Neuronal stem cell (in vitro differentiated cells): ENCODE results near the gene AMOTL1.

Source experiments
- DNase-seq: peaks from one replicate; pipeline ENCODE4 v3.0.0-alpha.2; 2013; ENCODE audit warnings: low spot score
- H2AFZ ChIP-seq: one replicate; pipeline ENCODE4 v1.6.1; 2013; ENCODE audit warnings: mild to moderate bottlenecking, low read length, inconsistent platforms
- H2AK5ac ChIP-seq: 2 replicates; pipeline ENCODE4 v1.6.1; 2013; ENCODE audit warnings: low read depth, mild to moderate bottlenecking, inconsistent platforms, low read length, moderate library complexity, mixed read lengths
- H2BK120ac ChIP-seq: 2 replicates; pipeline ENCODE4 v1.6.1; 2013; ENCODE audit warnings: low read depth, mild to moderate bottlenecking, inconsistent platforms, low read length, moderate library complexity, mixed read lengths
- H2BK12ac ChIP-seq: one replicate; pipeline ENCODE4 v1.6.1; 2013; ENCODE audit warnings: low read length, inconsistent platforms
- H2BK15ac ChIP-seq: 2 replicates; pipeline ENCODE4 v1.6.1; 2013; ENCODE audit warnings: mild to moderate bottlenecking, low read length, inconsistent platforms, mixed read lengths
- H2BK5ac ChIP-seq: one replicate; pipeline ENCODE4 v1.6.1; 2013; ENCODE audit warnings: inconsistent platforms, mild to moderate bottlenecking, low read length, moderate library complexity
- H3K14ac ChIP-seq: one replicate; pipeline ENCODE4 v1.6.1; 2013; ENCODE audit warnings: low read length, inconsistent platforms
- H3K18ac ChIP-seq: 2 replicates; pipeline ENCODE4 v1.6.1; 2013; ENCODE audit warnings: low read length, inconsistent platforms
- H3K23ac ChIP-seq: 2 replicates; pipeline ENCODE4 v1.6.1; 2013; ENCODE audit warnings: low read depth, mild to moderate bottlenecking, mixed read lengths, low read length, inconsistent platforms; ENCODE audit not compliant: poor library complexity
- H3K27ac ChIP-seq: replicated peaks from 3 replicates; pipeline ENCODE4 v1.5.1; 2013; ENCODE audit warnings: low read length, inconsistent platforms
- H3K27me3 ChIP-seq, 3 experiments: 2 replicates each; pipeline ENCODE4 v1.6.1; 2013; ENCODE audit warnings: low read length in 3 of 3, mild to moderate bottlenecking in 2 of 3, inconsistent platforms in 1 of 3, low read depth in 1 of 3, mixed read lengths in 1 of 3, moderate library complexity in 1 of 3; ENCODE audit not compliant: control insufficient read depth in 3 of 3, insufficient read depth in 3 of 3
- H3K36me3 ChIP-seq, 2 donors: replicated peaks in 1 of 2; 2 replicates each; pipeline ENCODE4 v1.6.1; 2013; ENCODE audit warnings: low read length in 2 of 2; ENCODE audit not compliant: control insufficient read depth in 2 of 2, insufficient read depth in 2 of 2
- H3K4ac ChIP-seq: 2 replicates; pipeline ENCODE4 v1.6.1; 2013; ENCODE audit warnings: inconsistent platforms, mild to moderate bottlenecking, low read length, moderate library complexity
- H3K4me1 ChIP-seq, 2 donors: 1 replicate in 1 of 2; 2 replicates in 1 of 2; pipeline ENCODE4 v1.6.1; 2013; ENCODE audit warnings: low read length in 2 of 2, low read depth in 1 of 2; ENCODE audit not compliant: control insufficient read depth in 2 of 2, insufficient read depth in 1 of 2
- H3K4me2 ChIP-seq: one replicate; pipeline ENCODE4 v1.6.1; 2013; ENCODE audit warnings: mild to moderate bottlenecking, low read length, inconsistent platforms; ENCODE audit not compliant: insufficient read depth, poor library complexity, severe bottlenecking
- H3K4me3 ChIP-seq, 2 donors: 2 replicates each; pipeline ENCODE4 v1.5.1; 2013; ENCODE audit warnings: low read length in 2 of 2, mild to moderate bottlenecking in 2 of 2, inconsistent platforms in 1 of 2, moderate library complexity in 1 of 2
- H3K79me1 ChIP-seq: one replicate; pipeline ENCODE4 v1.6.1; 2013; ENCODE audit warnings: low read depth, mild to moderate bottlenecking, inconsistent platforms, low read length, moderate library complexity
- H3K9ac ChIP-seq: one replicate; pipeline ENCODE4 v1.6.1; 2013; ENCODE audit warnings: mild to moderate bottlenecking, low read depth, low read length, inconsistent platforms; ENCODE audit not compliant: poor library complexity
- H3K9me3 ChIP-seq, 2 donors: replicated peaks in 1 of 2; 2 replicates each; pipeline versions ENCODE3 to v1.6.1; 2013; ENCODE audit warnings: low read length in 2 of 2, mild to moderate bottlenecking in 2 of 2, inconsistent platforms in 1 of 2, low read depth in 1 of 2, mixed read lengths in 1 of 2, moderate library complexity in 1 of 2; ENCODE audit not compliant: control insufficient read depth in 2 of 2, insufficient read depth in 1 of 2
- H4K8ac ChIP-seq: one replicate; pipeline ENCODE4 v1.6.1; 2013; ENCODE audit warnings: low read depth, mild to moderate bottlenecking, inconsistent platforms, low read length, moderate library complexity
- H4K91ac ChIP-seq: one replicate; pipeline ENCODE4 v1.6.1; 2013; ENCODE audit warnings: low read length, low read depth, mild to moderate bottlenecking, inconsistent platforms; ENCODE audit not compliant: poor library complexity
- WGBS, 2 donors: extraction: QIAGEN DNeasy Blood & Tissue Kit; methylation state at CpG; one replicate each; pipeline ENCODE4 v1.1.7; 2013; ENCODE audit warnings: missing lambda C conversion rate in 2 of 2, mixed read lengths in 1 of 2; ENCODE audit not compliant: insufficient read length in 2 of 2, insufficient replicate concordance in 1 of 2; ENCODE audit errors: extremely low coverage in 2 of 2; 5-methylcytosine and 5-hydroxymethylcytosine counted together

Gene AMOTL1

GRCh38 chr11:94785509-94785908, 17.4 kb downstream of the AMOTL1 start:
- Histone ChIP-seq H3K14ac (no peak overlapping the region), H2AK5ac (no peak overlapping the region), H2BK120ac (no peak overlapping the region), H3K4me2 (no peak overlapping the region), H3K27me3 (no peaks in the 10 kb centered on the region), H3K9me3 (no peaks in the 10 kb centered on the region), H3K79me1 (no peaks in the 10 kb centered on the region), H3K23ac (no peak overlapping the region), H2BK12ac (no peak overlapping the region), H3K36me3 (peaks cover 0 to 10% of the 10 kb centered on the region in 2 donors), H3K18ac (no peak overlapping the region), H3K4me1 (peaks cover 0 to 12% of the 10 kb centered on the region in 2 donors), H4K8ac (no peak overlapping the region), H3K9ac (no peak overlapping the region), H2BK15ac (no peak overlapping the region), H3K27ac (no peak overlapping the region), H3K4ac (no peak overlapping the region), H2AFZ (no peak overlapping the region), H3K4me3 (no peak overlapping the region), H4K91ac (no peak overlapping the region), H2BK5ac (no peak overlapping the region)
- WGBS, 2 donors: no CpG with 5 or more reads among the region's 4 CpGs
- no peak for DNase-seq

DNA sequence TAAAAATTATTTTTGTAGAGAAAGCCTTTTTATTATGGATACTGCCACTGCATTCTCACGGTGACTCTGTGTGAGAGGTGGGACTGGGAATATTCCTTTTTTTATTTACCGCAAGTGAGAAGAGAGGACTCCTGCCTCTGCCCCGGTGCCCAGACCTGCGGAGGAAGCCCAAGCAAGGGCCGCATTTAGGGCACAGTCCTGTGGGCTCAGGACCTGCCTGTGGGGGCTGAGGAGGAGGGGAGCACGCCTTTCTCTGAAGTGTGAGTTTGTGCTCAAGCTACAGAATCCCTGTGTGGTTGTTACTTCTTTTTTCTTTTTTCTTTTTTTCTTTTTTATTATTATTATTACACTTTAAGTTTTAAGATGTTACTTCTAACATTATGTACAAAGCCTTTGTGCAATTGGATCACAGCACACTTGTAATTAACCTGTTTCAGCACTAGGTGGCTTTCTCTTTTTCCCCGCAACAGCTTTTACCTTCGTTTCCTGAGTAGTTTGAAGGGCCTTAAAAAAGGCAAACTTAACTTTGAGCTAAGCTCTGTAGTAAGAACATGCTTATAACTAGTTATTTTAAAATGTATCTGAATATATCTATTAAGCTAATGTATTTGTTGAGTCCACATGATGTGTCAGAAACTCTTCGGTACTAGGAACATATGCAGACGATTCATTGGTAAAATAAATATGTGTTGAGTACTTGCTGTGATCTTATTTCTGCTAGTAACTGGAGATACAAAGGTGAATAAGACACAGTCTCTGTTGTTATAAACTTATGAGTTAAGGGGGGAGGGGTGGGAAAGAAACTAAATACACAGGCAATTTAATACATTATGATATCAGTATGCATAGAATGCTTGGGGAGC, 18.3 kb downstream of the AMOTL1 start:
- Histone ChIP-seq H3K4me1 (peaks cover 0 to 12% of the 10 kb centered on the region in 2 donors), H2BK5ac (no peak overlapping the region), H3K27ac (no peak overlapping the region), H2BK120ac (no peak overlapping the region), H3K23ac (no peak overlapping the region), H3K4ac (no peak overlapping the region), H3K36me3 (peaks cover 0 to 10% of the 10 kb centered on the region in 2 donors), H3K14ac (no peak overlapping the region), H3K18ac (no peak overlapping the region), H2AK5ac (no peak overlapping the region), H3K9me3 (no peaks in the 10 kb centered on the region), H3K27me3 (no peaks in the 10 kb centered on the region), H3K4me2 (no peak overlapping the region), H2AFZ (no peak overlapping the region), H4K91ac (no peak overlapping the region), H2BK12ac (no peak overlapping the region), H4K8ac (no peak overlapping the region), H3K4me3 (no peak overlapping the region), H3K79me1 (no peaks in the 10 kb centered on the region), H2BK15ac (no peak overlapping the region), H3K9ac (no peak overlapping the region)
- DNase-seq: no peak
- WGBS, 2 donors: no CpG with 5 or more reads among the region's 10 CpGs

DNA sequence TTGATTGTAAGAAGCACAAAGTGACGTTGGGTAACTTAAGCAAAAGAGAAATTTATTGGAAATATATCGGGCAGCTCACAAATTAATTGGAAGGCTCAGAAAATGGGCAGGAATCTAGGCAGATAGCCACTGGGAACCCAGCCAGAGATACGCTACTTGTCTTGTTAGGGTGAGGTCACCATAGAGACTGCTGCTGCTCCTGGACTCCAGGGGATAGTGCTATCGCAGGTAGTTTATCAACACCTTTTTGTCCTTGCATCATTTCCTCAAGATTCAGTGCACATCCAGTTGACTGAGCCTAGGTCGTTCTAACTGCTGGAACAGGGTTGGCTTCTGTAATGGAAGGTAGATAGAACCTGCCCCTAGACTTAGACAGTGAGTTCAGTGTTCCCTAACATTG, 19.6 kb downstream of the AMOTL1 start:
- Histone ChIP-seq H3K9ac (no peak overlapping the region), H3K4me3 (no peak overlapping the region), H3K4me1 (peaks cover 0 to 12% of the 10 kb centered on the region in 2 donors), H2AFZ (no peak overlapping the region), H3K27ac (no peak overlapping the region), H3K4me2 (no peak overlapping the region), H3K9me3 (no peaks in the 10 kb centered on the region), H3K27me3 (no peaks in the 10 kb centered on the region), H3K23ac (no peak overlapping the region), H2BK15ac (no peak overlapping the region), H3K14ac (no peak overlapping the region), H2BK5ac (no peak overlapping the region), H4K8ac (no peak overlapping the region), H2BK120ac (no peak overlapping the region), H3K79me1 (no peaks in the 10 kb centered on the region), H2AK5ac (no peak overlapping the region), H3K18ac (no peak overlapping the region), H3K4ac (no peak overlapping the region), H4K91ac (no peak overlapping the region), H3K36me3 (peaks cover 0 to 10% of the 10 kb centered on the region in 2 donors), H2BK12ac (no peak overlapping the region)
- no peak for DNase-seq
- WGBS, 2 donors: no CpG with 5 or more reads among the region's 5 CpGs

GRCh38 chr11:94788396-94788795, 20.2 kb downstream of the AMOTL1 start:
- Histone ChIP-seq H2BK120ac (no peak overlapping the region), H3K36me3 (peaks cover 0 to 10% of the 10 kb centered on the region in 2 donors), H3K9me3 (no peaks in the 10 kb centered on the region), H3K9ac (no peak overlapping the region), H3K27me3 (no peaks in the 10 kb centered on the region), H3K4me2 (no peak overlapping the region), H2AFZ (no peak overlapping the region), H3K23ac (no peak overlapping the region), H4K91ac (no peak overlapping the region), H2BK15ac (no peak overlapping the region), H2BK12ac (no peak overlapping the region), H3K18ac (no peak overlapping the region), H3K79me1 (no peaks in the 10 kb centered on the region), H3K4me3 (no peak overlapping the region), H3K4me1 (peaks cover 0 to 12% of the 10 kb centered on the region in 2 donors), H4K8ac (no peak overlapping the region), H2BK5ac (no peak overlapping the region), H2AK5ac (no peak overlapping the region), H3K27ac (no peak overlapping the region), H3K4ac (no peak overlapping the region), H3K14ac (no peak overlapping the region)
- WGBS, 2 donors: no CpG with 5 or more reads among the region's 5 CpGs
- no peak for DNase-seq
